Lower leg skin (tissue), 3 donors: ENCODE data around the gene AHCYL2.

ENCODE experiments used
- POLR2A ChIP-seq, 2 donors: fragments of 450-650 bp; IDR thresholded peaks; one replicate each; pipeline ENCODE4 v1.6.1; 2016 to 2017; ENCODE audit warnings: antibody characterized with exemption in 2 of 2, mild to moderate bottlenecking in 1 of 2, moderate library complexity in 1 of 2
- TF ChIP-seq, protein P1 (sequence below), 3 donors: fragments of 450-650 bp; IDR thresholded peaks; one replicate each; pipeline ENCODE4 v1.5.1; 2016; ENCODE audit warnings: antibody characterized with exemption in 3 of 3, mild to moderate bottlenecking in 3 of 3, moderate library complexity in 2 of 3

DNA sequence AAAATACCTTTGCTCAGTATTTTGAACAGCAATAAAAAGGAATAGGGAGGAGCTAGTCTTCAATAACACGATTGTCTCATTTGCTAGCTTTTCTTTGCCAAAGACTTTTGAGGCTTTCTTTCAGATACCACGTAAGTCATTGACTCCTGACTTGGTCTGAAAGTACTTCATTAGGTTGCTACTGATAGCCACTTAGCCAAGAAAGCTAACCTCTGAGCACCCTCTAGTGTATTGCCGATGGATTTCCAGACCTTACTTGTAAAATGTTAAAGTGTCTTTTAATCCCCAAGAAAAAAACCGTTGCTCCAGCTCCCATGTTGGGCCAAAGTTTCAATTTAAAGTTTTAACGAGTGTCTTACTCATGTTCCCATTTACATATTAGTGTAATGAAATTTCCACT, 146.0 kb downstream of the AHCYL2 start:
- TF ChIP-seq, protein P1, sequence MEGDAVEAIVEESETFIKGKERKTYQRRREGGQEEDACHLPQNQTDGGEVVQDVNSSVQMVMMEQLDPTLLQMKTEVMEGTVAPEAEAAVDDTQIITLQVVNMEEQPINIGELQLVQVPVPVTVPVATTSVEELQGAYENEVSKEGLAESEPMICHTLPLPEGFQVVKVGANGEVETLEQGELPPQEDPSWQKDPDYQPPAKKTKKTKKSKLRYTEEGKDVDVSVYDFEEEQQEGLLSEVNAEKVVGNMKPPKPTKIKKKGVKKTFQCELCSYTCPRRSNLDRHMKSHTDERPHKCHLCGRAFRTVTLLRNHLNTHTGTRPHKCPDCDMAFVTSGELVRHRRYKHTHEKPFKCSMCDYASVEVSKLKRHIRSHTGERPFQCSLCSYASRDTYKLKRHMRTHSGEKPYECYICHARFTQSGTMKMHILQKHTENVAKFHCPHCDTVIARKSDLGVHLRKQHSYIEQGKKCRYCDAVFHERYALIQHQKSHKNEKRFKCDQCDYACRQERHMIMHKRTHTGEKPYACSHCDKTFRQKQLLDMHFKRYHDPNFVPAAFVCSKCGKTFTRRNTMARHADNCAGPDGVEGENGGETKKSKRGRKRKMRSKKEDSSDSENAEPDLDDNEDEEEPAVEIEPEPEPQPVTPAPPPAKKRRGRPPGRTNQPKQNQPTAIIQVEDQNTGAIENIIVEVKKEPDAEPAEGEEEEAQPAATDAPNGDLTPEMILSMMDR (IDR thresholded peaks at IDR 0.05): no peak
- no peak for TF ChIP-seq POLR2A (IDR thresholded peaks at IDR 0.05)
